Endothelial cell of umbilical vein (primary cell): ENCODE results near the gene GPRC5D. TPM values are rescaled to one million over a fixed set of nuclear protein-coding genes. Genes with fewer than 3 reads are reported as not detected.

ENCODE experiments used
- BruUV-seq: library from RNA; stranded (reverse); fragments of 400-500 nt; replicated peaks from 2 replicates; lab custom pipeline; 2021; lab: Mats Ljungman, UMichigan
- CTCF ChIA-PET: fragments of 300-600, 350-600 bp; sonication (Branson Sonifier 250); formaldehyde crosslinking; loops from one replicate; lab custom pipeline; 2021; ENCODE audit warnings: antibody characterized with exemption, inconsistent platforms; lab: Charles Lee
- POLR2A ChIA-PET: fragments of 300-600, 350-600 bp; sonication (Branson Sonifier 250); formaldehyde crosslinking; loops from one replicate; lab custom pipeline; 2021; ENCODE audit warnings: antibody characterized with exemption, inconsistent platforms; lab: Charles Lee
- DNase-seq: peaks from one replicate; pipeline ENCODE4 v3.0.0-alpha.2; 2011; ENCODE audit warnings: low read depth, low spot score
- FAIRE-seq: peaks from 2 replicates; lab custom pipeline; 2011; peaks lifted over from hg19 to GRCh38; lab: Jason Lieb, UNC
- H2AFZ ChIP-seq: 2 replicates; pipeline ENCODE4 v1.6.0; 2012; ENCODE audit warnings: low read depth, low read length, control low read depth, inconsistent platforms
- H3K27ac ChIP-seq: 2 replicates; pipeline ENCODE4 v1.5.1; 2011; ENCODE audit warnings: low read depth, mild to moderate bottlenecking, control low read depth, low read length, moderate library complexity; ENCODE audit not compliant: insufficient read depth
- H3K27me3 ChIP-seq, 2 experiments: 2 replicates each; pipeline versions ENCODE4 v1.6.0 to v1.6.1; 2011; ENCODE audit warnings: low read length in 2 of 2, mixed read lengths in 1 of 2; ENCODE audit not compliant: control insufficient read depth in 2 of 2, insufficient read depth in 2 of 2
- H3K36me3 ChIP-seq, 2 experiments: 2 replicates in 1 of 2; 3 replicates in 1 of 2; pipeline ENCODE4 v1.5.1; 2011; ENCODE audit warnings: low read length in 2 of 2, mild to moderate bottlenecking in 1 of 2, moderate library complexity in 1 of 2; ENCODE audit not compliant: control insufficient read depth in 2 of 2, insufficient read depth in 2 of 2; ENCODE audit errors: extremely low read depth in 1 of 2
- H3K4me1 ChIP-seq: 3 replicates; pipeline ENCODE4 v1.5.1; 2011; ENCODE audit warnings: mild to moderate bottlenecking, low read length; ENCODE audit not compliant: control insufficient read depth, insufficient read depth; ENCODE audit errors: extremely low read depth
- H3K4me2 ChIP-seq: 2 replicates; pipeline ENCODE4 v1.6.1; 2011; ENCODE audit warnings: low read length, control low read depth, mixed read lengths; ENCODE audit not compliant: insufficient read depth
- H3K4me3 ChIP-seq, 3 experiments: fragments of 200-600 bp in 1 of 3; sonication (generic), shearing (Covaris generic) in 1 of 3; replicated peaks in 1 of 3; 2 replicates each; pipeline ENCODE4 v1.5.1; 2011 to 2016; ENCODE audit warnings: control low read depth in 3 of 3, low read length in 3 of 3, mild to moderate bottlenecking in 2 of 3, inconsistent platforms in 1 of 3, low read depth in 1 of 3, moderate library complexity in 1 of 3; ENCODE audit not compliant: insufficient read depth in 1 of 3
- H3K79me2 ChIP-seq: 2 replicates; pipeline ENCODE4 v1.6.0; 2012; ENCODE audit warnings: low read length, inconsistent platforms; ENCODE audit not compliant: control insufficient read depth, insufficient read depth
- H3K9ac ChIP-seq: replicated peaks from 2 replicates; pipeline ENCODE3; 2011; ENCODE audit warnings: low read length, control low read depth; ENCODE audit not compliant: insufficient read depth; ENCODE audit errors: extremely low read depth
- H3K9me1 ChIP-seq: replicated peaks from 3 replicates; pipeline ENCODE4 v1.6.0; 2011; ENCODE audit warnings: mild to moderate bottlenecking, low read length; ENCODE audit not compliant: control insufficient read depth, insufficient read depth; ENCODE audit errors: extremely low read depth
- H3K9me3 ChIP-seq: replicated peaks from 2 replicates; pipeline ENCODE4 v1.5.1; 2012; ENCODE audit warnings: low read length, inconsistent platforms; ENCODE audit not compliant: control insufficient read depth, insufficient read depth
- H4K20me1 ChIP-seq: replicated peaks from 2 replicates; pipeline ENCODE3; 2011; ENCODE audit warnings: mild to moderate bottlenecking, low read length; ENCODE audit not compliant: control insufficient read depth, insufficient read depth; ENCODE audit errors: extremely low read depth
- CTCF ChIP-seq, 2 donors: IDR thresholded peaks; 1 replicate in 1 of 2; 2 replicates in 1 of 2; pipeline ENCODE4 v1.5.1; 2011; ENCODE audit warnings: low read length in 2 of 2, mild to moderate bottlenecking in 2 of 2, moderate library complexity in 2 of 2, control low read depth in 1 of 2, inconsistent platforms in 1 of 2, low read depth in 1 of 2; ENCODE audit not compliant: insufficient read depth in 1 of 2; ENCODE audit errors: extremely low read depth in 1 of 2
- FOS ChIP-seq: IDR thresholded peaks from 2 replicates; pipeline ENCODE4 v1.6.1; 2011; ENCODE audit warnings: mild to moderate bottlenecking, low read length, moderate library complexity, borderline replicate concordance; ENCODE audit not compliant: insufficient read depth
- MYC ChIP-seq: IDR thresholded peaks from one replicate; pipeline ENCODE4 v1.6.1; 2011; ENCODE audit warnings: mild to moderate bottlenecking, low read depth, low read length
- dilution Hi-C: fragments of 300-500 bp; cut with MboI; formaldehyde crosslinking; loops from one replicate; pipeline ENCODE4 v1.15.0; 2019; ENCODE audit warnings: low sequenced_read_pairs; ENCODE audit not compliant: extremely low pct_ligation_motif_present
- intact Hi-C: fragments of 100-400 bp; cut with micrococcal nuclease; formaldehyde crosslinking; loops from one replicate; pipeline ENCODE4 v1.10.0; 2022
- polyA plus RNA-seq, 4 experiments: library from polyadenylated mRNA; depleted of rRNA in 3 of 4; stranded (reverse) in 3 of 4; unstranded in 1 of 4; fragments of >200 nt; gene quantifications; 2 replicates each; pipeline versions ENCODE4 v1.2.1 to v1.2.3, GENCODE V29; 2011 to 2012; ENCODE audit warnings: missing spikeins in 1 of 4
- total RNA-seq: library from RNA; stranded (reverse); gene quantifications from 2 replicates; pipeline ENCODE4 v1.2.3, GENCODE V29; 2021

Gene GPRC5D
- total and polyA plus RNA-seq, 2 donors (not counting 3 experiments of a cell fraction or from before 2014, with no cell fraction given): not detected

- TF ChIP-seq MYC (no peak), FOS (peak; percentile 44), CTCF (IDR thresholded peaks at IDR 0.05; ENCODE audit: extremely low read depth in 1 of 2, insufficient read depth in 1 of 2, low read depth in 1 of 2, low read length in 2 of 2) (no peak)
- Histone ChIP-seq H3K9me3 (no peaks in the 10 kb centered on the region), H2AFZ (peak overlapping the region; percentile 55), H3K36me3 (no peaks in the 10 kb centered on the region), H3K4me3 (no peak overlapping the region), H3K9me1 (no peaks in the 10 kb centered on the region), H3K4me2 (peak overlapping the region; percentile 49), H3K4me1 (peaks cover 49% of the 10 kb centered on the region), H3K9ac (peak overlapping the region; percentile 47), H3K27me3 (no peaks in the 10 kb centered on the region), H4K20me1 (no peaks in the 10 kb centered on the region), H3K79me2 (peaks cover 21% of the 10 kb centered on the region), H3K27ac (peak overlapping the region; percentile 79)
- intact Hi-C loops (loop anchor here (5.0 kb wide), 1 partner anchor 195 kb away; no protein-coding TSS in a partner anchor), dilution Hi-C loops (no loop called here)
- ChIA-PET CTCF (interaction anchor here (0.6 to 5.6 kb wide), 8 partner anchors 8 to 310 kb away, joined by 3 to 30 read pairs (median 4); partner anchors contain the start of gene GPRC5A), POLR2A (interaction anchor here (0.7 to 1.5 kb wide), 2 partner anchors 10 to 82 kb away, joined by 4 to 6 read pairs; partner anchors contain the start of gene GPRC5A)
- BruUV-seq: TSS peak; percentile 49
- peak; percentile 40 for DNase-seq
- FAIRE-seq: no peak
These were observed 49.9 kb downstream of the GPRC5D start for GRCh38 chr12:12902036-12902435.
